Gastroesophageal sphincter (tissue), 3 donors: ENCODE data around the gene GNPTAB.
A peak's percentile ranks its signal among the peaks of the same experiment; 100 is the strongest.

Experiments
- CTCF ChIP-seq, 4 experiments: fragments of 200-600 bp in 2 of 4; fragments of 450-650 bp in 2 of 4; sonication (generic) in 1 of 4; IDR thresholded peaks; one replicate each; pipeline ENCODE4 v1.5.1; 2017 to 2019; ENCODE audit warnings: antibody characterized with exemption in 4 of 4, mild to moderate bottlenecking in 2 of 4, moderate library complexity in 2 of 4
- POLR2AphosphoS5 ChIP-seq: sonication (generic); formaldehyde crosslinking; IDR thresholded peaks from one replicate; pipeline ENCODE4 v1.6.1; 2017; ENCODE audit warnings: antibody characterized with exemption

- TF ChIP-seq CTCF (IDR thresholded peaks at IDR 0.05) (peak; percentile 53 to 89 (median 86)), POLR2AphosphoS5 (peak; percentile 39)
These were observed at the start of gene GNPTAB for GRCh38 chr12:101830367-101831325.
